ENCODE measurements around the gene DDX19B. TPM values are rescaled to one million over a fixed set of nuclear protein-coding genes. Genes with fewer than 3 reads are reported as not detected.
"Not testable (repeated sequence)": the region's sequence is repeated elsewhere in the genome, so short reads cannot be mapped to it uniquely, and the experiment has no call there.

Gene DDX19B
- total RNA-seq: 23.9 TPM

GRCh38 chr16:70298988-70299938, at the start of gene DDX19B:
TSS of gene DDX19B (plus strand) at chr16:70299186. CDS start at chr16:70299298, 112 bp downstream.
- peak; percentile 80 for DNase-seq (ENCODE audit: low spot score)

GRCh38 chr16:70249697-70250096, 49.3 kb upstream of the DDX19B start:
- DNase-seq (ENCODE audit: low spot score): not testable (repeated sequence)

GRCh38 chr16:70250748-70251628, 48.0 kb upstream of the DDX19B start:
- no peak for DNase-seq (ENCODE audit: low spot score)

GRCh38 chr16:70251629-70252354, 47.2 kb upstream of the DDX19B start, which contains the start of gene EXOSC6:
TSS of gene EXOSC6 (minus strand) at chr16:70251940. CDS start at chr16:70251900, 40 bp downstream.
- peak; percentile 93 for DNase-seq (ENCODE audit: low spot score)

GRCh38 chr16:70252355-70252988, 46.5 kb upstream of the DDX19B start:
- no peak for DNase-seq (ENCODE audit: low spot score)

- no peak for DNase-seq (ENCODE audit: low spot score)
Observed at GRCh38 chr16:70253291-70254106, 45.5 kb upstream of the DDX19B start.

GRCh38 chr16:70254180-70254964, 44.6 kb upstream of the DDX19B start:
- no peak for DNase-seq (ENCODE audit: low spot score)

- DNase-seq (ENCODE audit: low spot score): no peak
Observed at GRCh38 chr16:70254965-70255286, 44.1 kb upstream of the DDX19B start.

- no peak for DNase-seq (ENCODE audit: low spot score)
Observed at GRCh38 chr16:70255574-70255973, 43.4 kb upstream of the DDX19B start.

GRCh38 chr16:70257391-70257790, 41.6 kb upstream of the DDX19B start:
- no peak for DNase-seq (ENCODE audit: low spot score)

GRCh38 chr16:70258065-70258464, 40.9 kb upstream of the DDX19B start:
- DNase-seq (ENCODE audit: low spot score): no peak

- DNase-seq (ENCODE audit: low spot score): no peak
Observed at GRCh38 chr16:70258946-70259345, 40.0 kb upstream of the DDX19B start.

- not testable (repeated sequence) for DNase-seq (ENCODE audit: low spot score)
Observed at GRCh38 chr16:70259903-70260302, 39.1 kb upstream of the DDX19B start.

- DNase-seq (ENCODE audit: low spot score): no peak
Observed at GRCh38 chr16:70267516-70267915, 31.5 kb upstream of the DDX19B start.

- not testable (repeated sequence) for DNase-seq (ENCODE audit: low spot score)
Observed at GRCh38 chr16:70267922-70268321, 31.1 kb upstream of the DDX19B start.

- DNase-seq (ENCODE audit: low spot score): no peak
Observed at GRCh38 chr16:70269471-70269870, 29.5 kb upstream of the DDX19B start.

- no peak for DNase-seq (ENCODE audit: low spot score)
Observed at GRCh38 chr16:70270176-70270575, 28.8 kb upstream of the DDX19B start.

- DNase-seq (ENCODE audit: low spot score): no peak
Observed at GRCh38 chr16:70271696-70272095, 27.3 kb upstream of the DDX19B start.

GRCh38 chr16:70276392-70276791, 22.6 kb upstream of the DDX19B start:
- no peak for DNase-seq (ENCODE audit: low spot score)
